Frontal cortex (tissue), 4 donors: ENCODE measurements around the gene SYPL2. TPM values are rescaled to one million over a fixed set of nuclear protein-coding genes. Genes with fewer than 3 reads are reported as not detected.

Experiments
- DNase-seq, 2 donors: peaks; one replicate each; pipeline ENCODE4 v3.0.0; 2012; ENCODE audit warnings: low spot score in 2 of 2
- FAIRE-seq: peaks from 2 replicates; lab custom pipeline; 2012; peaks lifted over from hg19 to GRCh38; lab: Jason Lieb, UNC
- total RNA-seq: library from RNA; depleted of rRNA; stranded (reverse); fragments of >200 nt; gene quantifications from one replicate; pipeline ENCODE4 v1.2.3, GENCODE V29; 2014
- donor health status: control.
- donor health status: control.
- donor health status: control.

Gene SYPL2
- total RNA-seq, 1 donor from 2014 or later: not detected

GRCh38 chr1:109488696-109489095 lies 22.4 kb downstream of the SYPL2 start:
- FAIRE-seq (no peak), DNase-seq (no peak)

DNA sequence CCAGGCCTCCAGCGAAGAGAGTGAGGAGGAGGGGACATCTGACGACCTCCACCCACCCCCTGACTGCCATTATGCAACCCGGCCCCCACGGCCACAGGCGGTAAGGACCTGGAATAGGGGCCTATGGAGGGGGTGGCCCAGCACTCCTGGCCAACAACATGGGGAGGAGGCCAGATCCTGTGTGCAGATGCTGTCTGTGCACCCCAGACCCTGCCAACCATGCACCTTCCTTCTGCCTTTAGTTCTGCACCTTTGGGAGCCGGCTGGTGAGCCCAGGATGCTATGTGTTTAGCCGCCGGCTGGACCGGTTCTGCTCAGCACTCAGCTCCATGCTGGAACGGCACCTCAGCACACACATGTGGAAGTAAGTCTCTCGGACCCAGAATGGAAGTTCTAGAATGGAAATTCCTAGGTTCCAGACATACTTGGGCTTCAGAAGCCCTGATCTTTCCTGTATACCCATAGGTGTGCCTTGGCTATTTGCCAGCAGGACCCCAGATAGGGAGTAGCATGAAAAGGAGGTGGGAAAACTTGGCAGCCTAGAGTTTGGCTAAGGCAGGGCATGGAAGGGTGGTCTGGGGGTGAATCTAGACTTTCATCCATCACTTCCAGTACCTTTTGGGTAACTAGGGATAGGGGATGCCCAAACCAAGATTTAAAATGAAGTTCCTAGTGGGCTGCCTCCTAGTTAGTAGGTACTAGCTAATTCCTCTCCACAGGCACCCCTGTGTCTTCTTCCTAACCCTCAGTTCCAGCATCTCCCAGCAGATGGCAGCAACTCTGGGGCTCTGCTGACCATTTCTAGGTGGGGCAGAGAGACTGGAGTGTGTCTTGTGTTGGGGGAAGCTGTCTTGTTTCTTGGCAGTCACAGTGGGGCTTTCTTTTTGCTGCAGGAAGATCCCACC lies 23.9 kb downstream of the SYPL2 start:
- FAIRE-seq: no peak
- peak; percentile 65 to 79 for DNase-seq

DNA sequence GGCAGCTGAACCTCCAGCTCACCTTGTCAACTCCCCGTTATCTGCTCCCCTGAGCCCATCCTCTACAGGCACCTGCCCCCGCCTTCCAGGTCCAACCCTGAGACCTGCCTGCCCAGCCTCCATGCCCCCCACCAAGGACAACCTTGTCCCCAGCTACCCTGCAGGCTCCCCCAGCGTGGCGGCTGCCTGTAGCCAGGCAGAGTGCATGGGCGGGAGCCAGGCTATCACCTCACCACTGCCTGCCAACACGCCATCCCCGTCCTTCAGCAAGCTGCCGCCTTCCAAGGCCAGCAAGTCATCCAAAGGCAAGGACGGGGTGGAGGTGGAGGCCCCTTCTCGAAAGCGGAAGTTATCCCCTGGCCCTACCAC lies 24.6 kb downstream of the SYPL2 start:
- DNase-seq (no peak), FAIRE-seq (no peak)

GRCh38 chr1:109491372-109491771 lies 25.0 kb downstream of the SYPL2 start:
- FAIRE-seq (no peak), DNase-seq (no peak)

DNA sequence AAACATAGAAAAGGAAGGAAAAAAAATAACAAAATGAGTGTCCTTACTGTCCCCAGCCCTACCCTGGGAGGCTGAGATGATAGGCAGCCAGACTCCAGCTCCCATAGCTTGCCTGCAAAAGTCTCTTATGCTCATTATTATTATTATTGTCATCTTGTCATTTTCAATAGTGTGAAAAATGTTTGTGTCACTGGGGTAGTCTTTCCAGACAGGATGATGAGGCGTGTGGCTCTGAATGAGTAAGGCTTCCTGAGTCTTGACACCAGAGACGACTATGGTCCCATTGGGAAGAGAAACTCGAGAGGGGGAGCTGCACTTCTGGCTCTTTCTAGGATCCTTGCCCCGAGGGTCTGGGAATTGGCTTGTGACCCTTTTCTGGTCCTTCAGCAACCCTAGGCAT lies 26.4 kb downstream of the SYPL2 start:
- DNase-seq: no peak
- no peak for FAIRE-seq

DNA sequence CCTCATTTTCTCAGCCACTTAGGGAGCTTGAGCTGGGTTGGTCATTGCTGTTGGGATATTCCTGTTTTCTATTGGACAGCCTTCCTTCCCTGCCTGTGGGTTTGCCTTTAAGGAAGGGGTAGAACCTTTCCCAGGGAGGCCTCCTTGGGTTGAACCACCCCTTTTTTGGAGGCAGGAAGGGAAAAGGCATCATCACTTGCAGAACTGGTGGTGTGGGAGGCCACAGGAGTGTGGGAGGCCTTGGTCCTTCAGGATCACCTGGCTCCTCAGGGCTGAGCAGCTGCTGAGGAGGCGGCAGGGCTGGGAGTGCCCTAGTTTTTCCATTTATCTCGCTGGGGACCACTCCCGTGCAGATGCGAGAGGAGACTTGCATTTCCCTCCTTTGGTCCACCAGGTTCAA lies 26.9 kb downstream of the SYPL2 start:
- no peak for DNase-seq
- FAIRE-seq: no peak

GRCh38 chr1:109493805-109494539 lies 27.6 kb downstream of the SYPL2 start, which contains the start of gene CYB561D1:
CYB561D1 (plus strand) TSS chr1:109494094; CDS start chr1:109494140, 46 bp downstream.
- FAIRE-seq (no peak), DNase-seq (peak; percentile 81 to 89)

- FAIRE-seq (no peak), DNase-seq (no peak)
These were observed 29.4 kb downstream of the SYPL2 start for GRCh38 chr1:109495738-109496137.

DNA sequence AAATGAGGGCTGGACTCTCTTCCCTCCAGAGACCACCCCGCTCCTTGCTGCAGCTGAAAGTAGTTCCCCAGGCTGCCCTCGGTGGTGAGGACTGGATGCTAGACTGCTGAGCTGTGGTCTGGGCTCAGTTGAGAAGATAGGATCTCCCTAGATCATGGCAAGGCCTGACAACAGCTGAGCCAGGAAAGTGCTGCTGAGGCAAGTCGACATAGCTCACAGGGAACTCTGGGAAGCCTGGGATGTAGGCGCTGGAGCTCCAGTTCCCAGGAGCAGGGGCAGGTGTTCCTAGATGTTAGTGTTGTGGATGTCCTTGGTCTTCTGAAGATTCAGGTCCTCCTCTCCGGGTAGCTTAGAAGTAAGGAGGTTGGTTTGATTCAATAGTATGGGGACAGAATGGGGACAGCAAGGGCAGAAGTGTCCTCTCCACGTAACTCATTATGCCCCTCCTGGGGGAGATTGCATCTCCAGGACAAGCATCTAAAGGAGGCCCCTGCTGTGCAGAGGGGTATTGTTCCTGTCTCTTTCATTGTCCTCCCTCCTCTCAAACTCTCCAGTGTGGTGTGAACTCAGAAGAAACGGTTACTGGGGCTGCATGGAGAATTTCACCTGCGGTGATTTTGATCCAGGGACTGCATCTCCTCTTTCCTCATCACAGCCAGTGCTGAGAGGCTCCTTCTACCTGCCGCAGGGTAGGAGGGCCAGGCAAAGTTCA lies 31.3 kb downstream of the SYPL2 start:
- no peak for FAIRE-seq
- no peak for DNase-seq

- DNase-seq (no peak), FAIRE-seq (no peak)
These were observed 31.9 kb downstream of the SYPL2 start for GRCh38 chr1:109498161-109498801.

- DNase-seq (no peak), FAIRE-seq (no peak)
These were observed 32.7 kb downstream of the SYPL2 start for GRCh38 chr1:109499081-109499480.

- FAIRE-seq: no peak
- no peak for DNase-seq
These were observed 33.6 kb downstream of the SYPL2 start for GRCh38 chr1:109499661-109500536.

- DNase-seq (no peak), FAIRE-seq (no peak)
These were observed 34.6 kb downstream of the SYPL2 start for GRCh38 chr1:109500941-109501381.

GRCh38 chr1:109501644-109502363 lies 35.5 kb downstream of the SYPL2 start:
- no peak for DNase-seq
- no peak for FAIRE-seq

DNA sequence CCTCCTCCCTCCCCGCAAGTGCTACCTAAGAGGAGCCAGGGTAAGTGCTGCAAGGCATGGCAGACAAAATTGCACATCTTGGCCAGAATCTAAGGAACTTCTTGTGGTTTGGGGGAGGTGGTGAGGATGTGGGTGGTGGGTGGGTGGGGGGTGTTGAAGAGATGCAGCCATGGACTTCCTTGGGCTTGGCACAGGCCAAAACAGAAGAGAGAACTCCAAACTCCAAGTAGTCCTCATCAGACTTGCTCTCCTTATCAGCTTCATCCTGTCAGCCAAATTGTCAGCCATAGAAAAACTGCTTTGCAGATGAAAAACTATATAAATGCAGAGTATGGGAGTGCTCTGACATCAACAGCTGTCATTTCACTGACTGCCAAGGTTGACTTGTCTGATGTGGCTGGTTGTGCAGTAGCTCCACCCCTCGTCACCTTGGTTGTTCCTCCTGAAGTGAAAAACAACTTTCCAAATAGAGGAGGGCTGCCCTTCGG lies 36.1 kb downstream of the SYPL2 start:
- FAIRE-seq (no peak), DNase-seq (no peak)

GRCh38 chr1:109503935-109504334 lies 37.6 kb downstream of the SYPL2 start:
- no peak for FAIRE-seq
- no peak for DNase-seq

GRCh38 chr1:109504974-109505373 lies 38.6 kb downstream of the SYPL2 start:
- FAIRE-seq (no peak), DNase-seq (no peak)
